HEK293 (cell line): ENCODE data around the gene ABCC9.
A peak's percentile ranks its signal among the peaks of the same experiment; 100 is the strongest.
"Not testable (repeated sequence)": the region's sequence is repeated elsewhere in the genome, so short reads cannot be mapped to it uniquely, and the experiment has no call there.

Source experiments
- CTCF ChIA-PET: fragments of 350-600 bp; formaldehyde crosslinking; extraction: SDS; loops from one replicate; lab custom pipeline; 2021; ENCODE audit warnings: antibody characterized with exemption; lab: Yijun Ruan, JAX
- POLR2A ChIA-PET: fragments of 300-600 bp; formaldehyde crosslinking; extraction: SDS; loops from one replicate; lab custom pipeline; 2020; ENCODE audit warnings: antibody characterized with exemption, inconsistent platforms; lab: Yijun Ruan, JAX
- H3K27ac ChIP-seq: fragments of 200-500 bp; sonication (Bioruptor generic); 2 replicates; pipeline ENCODE4 v1.5.1; 2014; ENCODE audit warnings: low read depth, low read length, control low read depth, inconsistent platforms; ENCODE audit errors: extremely low read depth
- H3K36me3 ChIP-seq, 2 experiments: fragments of 200-500 bp in 1 of 2; sonication (Bioruptor generic) in 1 of 2; 1 replicate in 1 of 2; 2 replicates in 1 of 2; pipeline ENCODE4 v1.5.1; 2014 to 2017; ENCODE audit warnings: inconsistent platforms in 2 of 2, low read length in 2 of 2; ENCODE audit not compliant: control insufficient read depth in 2 of 2, insufficient read depth in 1 of 2
- H3K4me1 ChIP-seq: fragments of 200-500 bp; sonication (Bioruptor generic); 2 replicates; pipeline ENCODE4 v1.5.1; 2014; ENCODE audit warnings: mild to moderate bottlenecking, low read length, inconsistent platforms; ENCODE audit not compliant: control insufficient read depth, insufficient read depth
- H3K4me3 ChIP-seq: 2 replicates; pipeline ENCODE4 v1.5.1; 2011; ENCODE audit warnings: low read depth, mild to moderate bottlenecking, control low read depth, low read length, moderate library complexity
- H3K9me3 ChIP-seq: fragments of 200-500 bp; sonication (Bioruptor generic); 2 replicates; pipeline ENCODE4 v1.5.1; 2014; ENCODE audit warnings: low read depth, low read length, inconsistent platforms; ENCODE audit not compliant: control insufficient read depth, insufficient read depth
- EGR2 ChIP-seq: fragments of 450-650 bp; formaldehyde crosslinking; IDR thresholded peaks from 2 replicates; pipeline ENCODE4 v1.5.1; 2016; ENCODE audit warnings: low read depth, missing biosample characterization, missing genetic modification characterization
- GLIS1 ChIP-seq: fragments of 450-650 bp; formaldehyde crosslinking; IDR thresholded peaks from 2 replicates; pipeline ENCODE4 v1.5.1; 2016; ENCODE audit warnings: missing biosample characterization, missing genetic modification characterization
- HOXC10 ChIP-seq: sonication (generic); formaldehyde crosslinking; IDR thresholded peaks from 2 replicates; pipeline ENCODE4 v1.8.1; 2023; ENCODE audit warnings: mild to moderate bottlenecking, missing genetic modification reagents
- MZF1 ChIP-seq: fragments of 450-650 bp; formaldehyde crosslinking; IDR thresholded peaks from 2 replicates; pipeline ENCODE4 v1.5.1; 2017; ENCODE audit warnings: missing biosample characterization, missing genetic modification characterization, borderline replicate concordance
- SCRT2 ChIP-seq: fragments of 450-650 bp; formaldehyde crosslinking; IDR thresholded peaks from 2 replicates; pipeline ENCODE4 v1.5.1; 2016; ENCODE audit warnings: missing biosample characterization, missing genetic modification characterization
- ZBTB20 ChIP-seq: fragments of 450-650 bp; formaldehyde crosslinking; IDR thresholded peaks from 2 replicates; pipeline ENCODE4 v1.5.1; 2016; ENCODE audit warnings: missing biosample characterization, missing genetic modification characterization
- ZFHX2 ChIP-seq: fragments of 450-650 bp; formaldehyde crosslinking; conservative IDR thresholded peaks from 2 replicates; pipeline ENCODE4 v1.5.1; 2016; ENCODE audit warnings: missing biosample characterization, missing genetic modification characterization
- ZNF121 ChIP-seq: fragments of 450-650 bp; formaldehyde crosslinking; IDR thresholded peaks from 2 replicates; pipeline ENCODE4 v1.5.1; 2016; ENCODE audit warnings: missing biosample characterization, missing genetic modification characterization
- ZNF146 ChIP-seq: fragments of 450-650 bp; formaldehyde crosslinking; IDR thresholded peaks from 2 replicates; pipeline ENCODE4 v1.5.1; 2016; ENCODE audit warnings: missing biosample characterization, missing genetic modification characterization
- ZNF248 ChIP-seq: fragments of 450-650 bp; formaldehyde crosslinking; IDR thresholded peaks from 2 replicates; pipeline ENCODE4 v1.5.1; 2017; ENCODE audit warnings: missing biosample characterization, missing genetic modification characterization
- ZNF302 ChIP-seq: fragments of 450-650 bp; formaldehyde crosslinking; IDR thresholded peaks from 2 replicates; pipeline ENCODE4 v1.5.1; 2016; ENCODE audit warnings: missing biosample characterization, missing genetic modification characterization, low read depth
- ZNF423 ChIP-seq: fragments of 450-650 bp; formaldehyde crosslinking; IDR thresholded peaks from 2 replicates; pipeline ENCODE4 v1.5.1; 2016; ENCODE audit warnings: missing biosample characterization, missing genetic modification characterization
- ZNF600 ChIP-seq: fragments of 450-650 bp; formaldehyde crosslinking; IDR thresholded peaks from 2 replicates; pipeline ENCODE4 v1.5.1; 2016; ENCODE audit warnings: missing biosample characterization, missing genetic modification characterization
- ZNF660 ChIP-seq: fragments of 450-650 bp; IDR thresholded peaks from 2 replicates; pipeline ENCODE4 v1.5.1; 2018; ENCODE audit warnings: missing biosample characterization, mild to moderate bottlenecking, missing genetic modification characterization
- ZSCAN30 ChIP-seq: fragments of 450-650 bp; IDR thresholded peaks from 2 replicates; pipeline ENCODE4 v1.5.1; 2018; ENCODE audit warnings: missing biosample characterization, mild to moderate bottlenecking, missing genetic modification characterization, moderate library complexity
- ZSCAN5A ChIP-seq: fragments of 450-650 bp; formaldehyde crosslinking; IDR thresholded peaks from 2 replicates; pipeline ENCODE4 v1.5.1; 2016; ENCODE audit warnings: missing biosample characterization, missing genetic modification characterization
- TF ChIP-seq, protein P1 (sequence below): fragments of 450-650 bp; formaldehyde crosslinking; IDR thresholded peaks from 2 replicates; pipeline ENCODE4 v1.5.1; 2016; ENCODE audit warnings: missing biosample characterization, missing genetic modification characterization
- TF ChIP-seq, protein P2 (sequence below): fragments of 450-650 bp; IDR thresholded peaks from 2 replicates; pipeline ENCODE4 v1.5.1; 2018; ENCODE audit warnings: missing biosample characterization, mild to moderate bottlenecking, missing genetic modification characterization
- TF ChIP-seq, protein P3 (sequence below): fragments of 450-650 bp; formaldehyde crosslinking; IDR thresholded peaks from 2 replicates; pipeline ENCODE4 v1.5.1; 2017; ENCODE audit warnings: missing biosample characterization, missing genetic modification characterization
- TF ChIP-seq, protein P4 (sequence below): IDR thresholded peaks from 2 replicates; pipeline ENCODE4 v1.6.1; 2011; ENCODE audit warnings: mild to moderate bottlenecking, low read depth, low read length, borderline replicate concordance
- TF ChIP-seq, protein P5 (sequence below): fragments of 450-650 bp; formaldehyde crosslinking; optimal IDR thresholded peaks from 2 replicates; pipeline ENCODE3; 2016; ENCODE audit warnings: missing biosample characterization, mild to moderate bottlenecking, missing genetic modification characterization

ABCC9 gene

DNA sequence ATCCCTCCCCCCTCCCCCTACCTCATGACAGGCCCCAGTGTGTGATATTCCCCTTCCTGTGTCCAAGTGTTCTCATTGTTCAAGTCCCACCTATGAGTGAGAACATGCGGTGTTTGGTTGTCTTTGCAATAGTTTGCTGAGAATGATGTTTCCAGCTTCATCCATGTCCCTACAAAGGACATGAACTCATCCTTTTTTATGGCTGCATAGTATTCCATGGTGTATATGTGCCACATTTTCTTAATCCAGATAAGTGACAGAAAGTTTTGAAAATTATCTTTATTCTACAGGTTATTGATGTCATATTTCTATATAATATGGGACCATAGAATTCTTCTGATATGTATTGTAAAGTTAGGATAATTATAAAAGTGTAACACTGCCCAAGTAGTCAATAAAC is 11.3 kb downstream of the ABCC9 start:
- H3K27ac ChIP-seq, POLR2A ChIA-PET, H3K4me3 ChIP-seq, H3K4me1 ChIP-seq, H3K9me3 ChIP-seq, H3K36me3 ChIP-seq, CTCF ChIA-PET: not testable (repeated sequence)
- TF ChIP-seq, protein P1, sequence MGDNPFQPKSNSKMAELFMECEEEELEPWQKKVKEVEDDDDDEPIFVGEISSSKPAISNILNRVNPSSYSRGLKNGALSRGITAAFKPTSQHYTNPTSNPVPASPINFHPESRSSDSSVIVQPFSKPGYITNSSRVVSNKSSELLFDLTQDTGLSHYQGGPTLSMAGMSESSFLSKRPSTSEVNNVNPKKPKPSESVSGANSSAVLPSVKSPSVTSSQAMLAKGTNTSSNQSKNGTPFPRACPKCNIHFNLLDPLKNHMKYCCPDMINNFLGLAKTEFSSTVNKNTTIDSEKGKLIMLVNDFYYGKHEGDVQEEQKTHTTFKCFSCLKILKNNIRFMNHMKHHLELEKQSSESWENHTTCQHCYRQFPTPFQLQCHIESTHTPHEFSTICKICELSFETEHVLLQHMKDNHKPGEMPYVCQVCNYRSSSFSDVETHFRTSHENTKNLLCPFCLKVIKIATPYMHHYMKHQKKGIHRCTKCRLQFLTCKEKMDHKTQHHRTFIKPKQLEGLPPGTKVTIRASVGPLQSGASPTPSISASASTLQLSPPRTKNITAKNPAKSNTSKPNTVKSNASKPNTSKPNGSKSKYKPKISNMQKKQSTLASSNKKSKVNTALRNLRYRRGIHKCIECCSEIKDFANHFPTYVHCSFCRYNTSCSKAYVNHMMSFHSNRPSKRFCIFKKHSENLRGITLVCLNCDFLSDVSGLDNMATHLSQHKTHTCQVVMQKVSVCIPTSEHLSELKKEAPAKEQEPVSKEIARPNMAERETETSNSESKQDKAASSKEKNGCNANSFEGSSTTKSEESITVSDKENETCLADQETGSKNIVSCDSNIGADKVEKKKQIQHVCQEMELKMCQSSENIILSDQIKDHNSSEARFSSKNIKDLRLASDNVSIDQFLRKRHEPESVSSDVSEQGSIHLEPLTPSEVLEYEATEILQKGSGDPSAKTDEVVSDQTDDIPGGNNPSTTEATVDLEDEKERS (tag by site-specific recombination), result 0 out of 2 replicates have a peak, but pooled peaks have one; percentile 26
- peak; percentile 56; the same call in 1 of the 2 replicates for TF ChIP-seq ZNF146 (tag by site-specific recombination)

GRCh38 chr12:21925296-21925913 is 15.8 kb downstream of the ABCC9 start:
- TF ChIP-seq ZFHX2 (tag by site-specific recombination) (no peak), ZSCAN5A (tag by site-specific recombination) (no peak), HOXC10 (CRISPR knock-in tag) (no peak), MZF1 (tag by site-specific recombination) (no peak), EGR2 (tag by site-specific recombination) (no peak), ZNF660 (tag by site-specific recombination) (no peak), GLIS1 (tag by site-specific recombination) (no peak), ZNF248 (no peak), ZNF423 (tag by site-specific recombination) (no peak)
- TF ChIP-seq, protein P2, sequence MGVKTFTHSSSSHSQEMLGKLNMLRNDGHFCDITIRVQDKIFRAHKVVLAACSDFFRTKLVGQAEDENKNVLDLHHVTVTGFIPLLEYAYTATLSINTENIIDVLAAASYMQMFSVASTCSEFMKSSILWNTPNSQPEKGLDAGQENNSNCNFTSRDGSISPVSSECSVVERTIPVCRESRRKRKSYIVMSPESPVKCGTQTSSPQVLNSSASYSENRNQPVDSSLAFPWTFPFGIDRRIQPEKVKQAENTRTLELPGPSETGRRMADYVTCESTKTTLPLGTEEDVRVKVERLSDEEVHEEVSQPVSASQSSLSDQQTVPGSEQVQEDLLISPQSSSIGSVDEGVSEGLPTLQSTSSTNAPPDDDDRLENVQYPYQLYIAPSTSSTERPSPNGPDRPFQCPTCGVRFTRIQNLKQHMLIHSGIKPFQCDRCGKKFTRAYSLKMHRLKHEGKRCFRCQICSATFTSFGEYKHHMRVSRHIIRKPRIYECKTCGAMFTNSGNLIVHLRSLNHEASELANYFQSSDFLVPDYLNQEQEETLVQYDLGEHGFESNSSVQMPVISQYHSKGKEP (tag by site-specific recombination), result no peak
- TF ChIP-seq, protein P3, sequence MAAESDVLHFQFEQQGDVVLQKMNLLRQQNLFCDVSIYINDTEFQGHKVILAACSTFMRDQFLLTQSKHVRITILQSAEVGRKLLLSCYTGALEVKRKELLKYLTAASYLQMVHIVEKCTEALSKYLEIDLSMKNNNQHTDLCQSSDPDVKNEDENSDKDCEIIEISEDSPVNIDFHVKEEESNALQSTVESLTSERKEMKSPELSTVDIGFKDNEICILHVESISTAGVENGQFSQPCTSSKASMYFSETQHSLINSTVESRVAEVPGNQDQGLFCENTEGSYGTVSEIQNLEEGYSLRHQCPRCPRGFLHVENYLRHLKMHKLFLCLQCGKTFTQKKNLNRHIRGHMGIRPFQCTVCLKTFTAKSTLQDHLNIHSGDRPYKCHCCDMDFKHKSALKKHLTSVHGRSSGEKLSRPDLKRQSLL, result no peak
- Histone ChIP-seq H3K9me3 (no peaks in the 10 kb centered on the region), H3K36me3 (no peaks in the 10 kb centered on the region), H3K4me3 (no peak overlapping the region), H3K4me1 (no peaks in the 10 kb centered on the region), H3K27ac (no peak overlapping the region)
- POLR2A ChIA-PET, result no interaction called here
- CTCF ChIA-PET, result interaction anchor here (0.6 kb wide), 1 partner anchor 11 kb away, joined by 3 read pairs; no protein-coding TSS in a partner anchor

GRCh38 chr12:21921436-21921835 is 19.8 kb downstream of the ABCC9 start:
- CTCF ChIA-PET, result no interaction called here
- TF ChIP-seq, protein P4, sequence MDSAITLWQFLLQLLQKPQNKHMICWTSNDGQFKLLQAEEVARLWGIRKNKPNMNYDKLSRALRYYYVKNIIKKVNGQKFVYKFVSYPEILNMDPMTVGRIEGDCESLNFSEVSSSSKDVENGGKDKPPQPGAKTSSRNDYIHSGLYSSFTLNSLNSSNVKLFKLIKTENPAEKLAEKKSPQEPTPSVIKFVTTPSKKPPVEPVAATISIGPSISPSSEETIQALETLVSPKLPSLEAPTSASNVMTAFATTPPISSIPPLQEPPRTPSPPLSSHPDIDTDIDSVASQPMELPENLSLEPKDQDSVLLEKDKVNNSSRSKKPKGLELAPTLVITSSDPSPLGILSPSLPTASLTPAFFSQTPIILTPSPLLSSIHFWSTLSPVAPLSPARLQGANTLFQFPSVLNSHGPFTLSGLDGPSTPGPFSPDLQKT, result no peak
- TF ChIP-seq, protein P5, sequence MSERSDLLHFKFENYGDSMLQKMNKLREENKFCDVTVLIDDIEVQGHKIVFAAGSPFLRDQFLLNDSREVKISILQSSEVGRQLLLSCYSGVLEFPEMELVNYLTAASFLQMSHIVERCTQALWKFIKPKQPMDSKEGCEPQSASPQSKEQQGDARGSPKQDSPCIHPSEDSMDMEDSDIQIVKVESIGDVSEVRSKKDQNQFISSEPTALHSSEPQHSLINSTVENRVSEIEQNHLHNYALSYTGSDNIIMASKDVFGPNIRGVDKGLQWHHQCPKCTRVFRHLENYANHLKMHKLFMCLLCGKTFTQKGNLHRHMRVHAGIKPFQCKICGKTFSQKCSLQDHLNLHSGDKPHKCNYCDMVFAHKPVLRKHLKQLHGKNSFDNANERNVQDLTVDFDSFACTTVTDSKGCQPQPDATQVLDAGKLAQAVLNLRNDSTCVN, result no peak
- TF ChIP-seq ZNF600 (tag by site-specific recombination) (no peak), ZNF302 (tag by site-specific recombination) (no peak), SCRT2 (tag by site-specific recombination) (no peak), ZSCAN30 (tag by site-specific recombination) (no peak), ZBTB20 (no peak), ZNF121 (tag by site-specific recombination) (no peak)
- Histone ChIP-seq H3K4me1 (no peaks in the 10 kb centered on the region), H3K36me3 (no peaks in the 10 kb centered on the region), H3K27ac (no peak overlapping the region), H3K9me3 (no peaks in the 10 kb centered on the region), H3K4me3 (no peak overlapping the region)
- POLR2A ChIA-PET, result no interaction called here
